Cardiac muscle cell (in vitro differentiated cells and primary cell): ENCODE data around the gene CACNA2D4. TPM values are rescaled to one million over a fixed set of nuclear protein-coding genes. Genes with fewer than 3 reads are reported as not detected.

Experiments used
- DNase-seq, 2 donors: peaks; one replicate each; pipeline versions ENCODE4 v3.0.0 to v3.0.0-alpha.2; 2010 to 2017; ENCODE audit warnings: low read depth in 1 of 2, low spot score in 1 of 2
- H3K27ac ChIP-seq: fragments of 200-600 bp; sonication (generic); 2 replicates; pipeline ENCODE4 v1.5.1; 2016
- H3K27me3 ChIP-seq: fragments of 200-600 bp; sonication (generic); 2 replicates; pipeline ENCODE4 v1.6.0; 2016; ENCODE audit warnings: control low read depth
- H3K36me3 ChIP-seq: fragments of 200-600 bp; sonication (generic); 2 replicates; pipeline ENCODE4 v1.5.1; 2016; ENCODE audit warnings: control low read depth
- H3K4me1 ChIP-seq: fragments of 200-600 bp; sonication (generic); 2 replicates; pipeline ENCODE4 v1.8.1; 2017; ENCODE audit warnings: low read depth, mild to moderate bottlenecking, mixed run types
- H3K4me3 ChIP-seq: fragments of 200-600 bp; sonication (generic); 2 replicates; pipeline ENCODE4 v1.5.1; 2016; ENCODE audit warnings: mild to moderate bottlenecking
- H3K9me3 ChIP-seq: fragments of 200-600 bp; sonication (generic); 2 replicates; pipeline ENCODE4 v1.5.1; 2017; ENCODE audit warnings: low read depth, mild to moderate bottlenecking, control low read depth
- polyA plus RNA-seq: library from polyadenylated mRNA; unstranded; fragments of >200 nt; fragmentation: Nextera tagmentation; extraction: Ambion mirVana; gene quantifications from 2 replicates; pipeline ENCODE4 v1.2.1, GENCODE V29; 2016
- total RNA-seq: library from RNA; depleted of rRNA; stranded (reverse); fragments of >200 nt; gene quantifications from 2 replicates; pipeline ENCODE4 v1.2.3, GENCODE V29; 2016
- TF ChIP-seq, protein P1 (sequence below): IDR thresholded peaks from 2 replicates; pipeline ENCODE4 v1.5.1; 2012; ENCODE audit warnings: low read depth, mild to moderate bottlenecking, low read length

The CACNA2D4 gene
- total and polyA plus RNA-seq, 2 experiments from 2014 or later = 0.39 to 1.3 TPM

DNA sequence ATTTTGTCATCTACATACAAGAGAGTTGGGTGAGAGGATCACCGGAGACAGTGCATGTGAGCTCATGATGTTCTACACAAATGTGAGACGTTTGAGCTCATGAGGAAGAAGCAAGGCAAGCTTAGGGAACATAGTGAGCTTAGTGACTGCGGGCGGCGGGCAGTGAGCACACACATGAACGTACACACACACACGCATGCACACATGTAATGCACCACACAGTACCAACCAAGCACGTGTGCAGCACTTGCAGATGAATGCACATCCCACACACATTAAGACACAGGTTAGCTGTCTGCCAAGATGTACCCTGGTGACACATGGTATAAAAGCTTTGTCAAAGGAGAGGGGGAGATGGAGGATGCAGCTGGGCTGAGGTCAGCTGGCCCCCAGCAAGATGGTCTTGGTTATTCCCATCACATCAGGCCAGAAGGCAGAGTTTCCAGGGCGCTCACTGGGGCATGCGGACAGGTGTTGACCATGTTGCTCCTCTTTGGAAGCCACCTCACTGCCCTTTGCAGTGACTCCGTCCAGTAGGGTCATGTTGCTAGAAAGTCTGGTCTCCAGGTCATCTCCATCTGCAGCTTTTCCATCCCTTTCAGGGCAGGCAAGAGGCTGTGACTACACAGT lies 8.7 kb upstream of the CACNA2D4 start:
- TF ChIP-seq, protein P1, sequence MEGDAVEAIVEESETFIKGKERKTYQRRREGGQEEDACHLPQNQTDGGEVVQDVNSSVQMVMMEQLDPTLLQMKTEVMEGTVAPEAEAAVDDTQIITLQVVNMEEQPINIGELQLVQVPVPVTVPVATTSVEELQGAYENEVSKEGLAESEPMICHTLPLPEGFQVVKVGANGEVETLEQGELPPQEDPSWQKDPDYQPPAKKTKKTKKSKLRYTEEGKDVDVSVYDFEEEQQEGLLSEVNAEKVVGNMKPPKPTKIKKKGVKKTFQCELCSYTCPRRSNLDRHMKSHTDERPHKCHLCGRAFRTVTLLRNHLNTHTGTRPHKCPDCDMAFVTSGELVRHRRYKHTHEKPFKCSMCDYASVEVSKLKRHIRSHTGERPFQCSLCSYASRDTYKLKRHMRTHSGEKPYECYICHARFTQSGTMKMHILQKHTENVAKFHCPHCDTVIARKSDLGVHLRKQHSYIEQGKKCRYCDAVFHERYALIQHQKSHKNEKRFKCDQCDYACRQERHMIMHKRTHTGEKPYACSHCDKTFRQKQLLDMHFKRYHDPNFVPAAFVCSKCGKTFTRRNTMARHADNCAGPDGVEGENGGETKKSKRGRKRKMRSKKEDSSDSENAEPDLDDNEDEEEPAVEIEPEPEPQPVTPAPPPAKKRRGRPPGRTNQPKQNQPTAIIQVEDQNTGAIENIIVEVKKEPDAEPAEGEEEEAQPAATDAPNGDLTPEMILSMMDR = no peak
- no peak for DNase-seq
- H3K4me1 ChIP-seq = peaks cover 16% of the 10 kb centered on the region

GRCh38 chr12:1926251-1926657 lies 7.8 kb upstream of the CACNA2D4 start:
- Histone ChIP-seq H3K4me3 (no peak overlapping the region), H3K27ac (no peak overlapping the region), H3K27me3 (no peaks in the 10 kb centered on the region), H3K9me3 (no peaks in the 10 kb centered on the region), H3K4me1 (peaks cover 16% of the 10 kb centered on the region), H3K36me3 (no peaks in the 10 kb centered on the region)
- DNase-seq = no peak
- TF ChIP-seq, protein P1 = no peak

More for the DNA sequence above, 8.7 kb upstream of the CACNA2D4 start:
- H3K27ac ChIP-seq = no peak overlapping the region
- H3K9me3 ChIP-seq = no peaks in the 10 kb centered on the region
- no peak overlapping the region for H3K4me3 ChIP-seq
- H3K27me3 ChIP-seq = no peaks in the 10 kb centered on the region
- no peaks in the 10 kb centered on the region for H3K36me3 ChIP-seq

DNA sequence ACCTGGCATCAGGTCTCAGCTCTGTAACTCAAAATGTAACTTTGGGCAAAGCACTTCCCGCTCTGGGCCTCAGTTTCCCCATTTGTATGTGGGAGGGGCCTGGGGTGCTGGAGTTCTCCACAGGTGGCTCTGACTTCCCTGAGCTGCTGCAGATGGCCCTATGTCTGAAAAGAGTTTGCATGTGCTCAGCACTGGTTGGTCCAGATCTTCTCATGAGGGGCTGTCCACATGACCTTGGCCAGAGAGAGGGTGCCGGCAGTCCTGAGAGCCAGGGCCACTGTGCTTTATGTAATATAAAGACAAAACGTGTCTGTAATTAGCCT lies 7.2 kb upstream of the CACNA2D4 start:
- H3K27me3 ChIP-seq = no peaks in the 10 kb centered on the region

GRCh38 chr12:1924996-1925683 lies 6.7 kb upstream of the CACNA2D4 start:
- no peak for DNase-seq
- Histone ChIP-seq H3K4me3 (no peak overlapping the region), H3K9me3 (no peaks in the 10 kb centered on the region), H3K4me1 (peaks cover 16% of the 10 kb centered on the region), H3K27me3 (no peaks in the 10 kb centered on the region), H3K36me3 (no peaks in the 10 kb centered on the region), H3K27ac (peak overlapping the region; percentile 7)
- TF ChIP-seq, protein P1 = no peak

More for the DNA sequence above, 7.2 kb upstream of the CACNA2D4 start:
- TF ChIP-seq, protein P1 = no peak
- H3K9me3 ChIP-seq = no peaks in the 10 kb centered on the region
- DNase-seq = no peak
- H3K4me1 ChIP-seq = peaks cover 16% of the 10 kb centered on the region
- no peaks in the 10 kb centered on the region for H3K36me3 ChIP-seq
- no peak overlapping the region for H3K27ac ChIP-seq
- H3K4me3 ChIP-seq = no peak overlapping the region

- Histone ChIP-seq H3K36me3 (no peaks in the 10 kb centered on the region), H3K4me1 (peaks cover 19% of the 10 kb centered on the region), H3K27me3 (no peaks in the 10 kb centered on the region), H3K4me3 (no peak overlapping the region), H3K27ac (no peak overlapping the region), H3K9me3 (no peaks in the 10 kb centered on the region)
- TF ChIP-seq, protein P1 = no peak
- no peak for DNase-seq
Observed at GRCh38 chr12:1922985-1923384, 4.5 kb upstream of the CACNA2D4 start.
